Measurements from ENCODE around the gene NINL. TPM values are rescaled to one million over a fixed set of nuclear protein-coding genes. Genes with fewer than 3 reads are reported as not detected.

NINL gene
- total and polyA plus RNA-seq, 4 donors, result 1.9 to 3.6 (median 2.8) TPM

- 95% methylated on average over 15 of the region's 15 CpGs for WGBS
- TF ChIP-seq YY1 (IDR thresholded peaks at IDR 0.05) (no peak), MAX (IDR thresholded peaks at IDR 0.05) (no peak), TAF1 (conservative IDR thresholded peaks at IDR 0.05) (no peak), HNF4A (conservative IDR thresholded peaks at IDR 0.05) (no peak)
- TF ChIP-seq, protein P1, sequence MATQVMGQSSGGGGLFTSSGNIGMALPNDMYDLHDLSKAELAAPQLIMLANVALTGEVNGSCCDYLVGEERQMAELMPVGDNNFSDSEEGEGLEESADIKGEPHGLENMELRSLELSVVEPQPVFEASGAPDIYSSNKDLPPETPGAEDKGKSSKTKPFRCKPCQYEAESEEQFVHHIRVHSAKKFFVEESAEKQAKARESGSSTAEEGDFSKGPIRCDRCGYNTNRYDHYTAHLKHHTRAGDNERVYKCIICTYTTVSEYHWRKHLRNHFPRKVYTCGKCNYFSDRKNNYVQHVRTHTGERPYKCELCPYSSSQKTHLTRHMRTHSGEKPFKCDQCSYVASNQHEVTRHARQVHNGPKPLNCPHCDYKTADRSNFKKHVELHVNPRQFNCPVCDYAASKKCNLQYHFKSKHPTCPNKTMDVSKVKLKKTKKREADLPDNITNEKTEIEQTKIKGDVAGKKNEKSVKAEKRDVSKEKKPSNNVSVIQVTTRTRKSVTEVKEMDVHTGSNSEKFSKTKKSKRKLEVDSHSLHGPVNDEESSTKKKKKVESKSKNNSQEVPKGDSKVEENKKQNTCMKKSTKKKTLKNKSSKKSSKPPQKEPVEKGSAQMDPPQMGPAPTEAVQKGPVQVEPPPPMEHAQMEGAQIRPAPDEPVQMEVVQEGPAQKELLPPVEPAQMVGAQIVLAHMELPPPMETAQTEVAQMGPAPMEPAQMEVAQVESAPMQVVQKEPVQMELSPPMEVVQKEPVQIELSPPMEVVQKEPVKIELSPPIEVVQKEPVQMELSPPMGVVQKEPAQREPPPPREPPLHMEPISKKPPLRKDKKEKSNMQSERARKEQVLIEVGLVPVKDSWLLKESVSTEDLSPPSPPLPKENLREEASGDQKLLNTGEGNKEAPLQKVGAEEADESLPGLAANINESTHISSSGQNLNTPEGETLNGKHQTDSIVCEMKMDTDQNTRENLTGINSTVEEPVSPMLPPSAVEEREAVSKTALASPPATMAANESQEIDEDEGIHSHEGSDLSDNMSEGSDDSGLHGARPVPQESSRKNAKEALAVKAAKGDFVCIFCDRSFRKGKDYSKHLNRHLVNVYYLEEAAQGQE (IDR thresholded peaks at IDR 0.05), result no peak
- TF ChIP-seq, protein P2, sequence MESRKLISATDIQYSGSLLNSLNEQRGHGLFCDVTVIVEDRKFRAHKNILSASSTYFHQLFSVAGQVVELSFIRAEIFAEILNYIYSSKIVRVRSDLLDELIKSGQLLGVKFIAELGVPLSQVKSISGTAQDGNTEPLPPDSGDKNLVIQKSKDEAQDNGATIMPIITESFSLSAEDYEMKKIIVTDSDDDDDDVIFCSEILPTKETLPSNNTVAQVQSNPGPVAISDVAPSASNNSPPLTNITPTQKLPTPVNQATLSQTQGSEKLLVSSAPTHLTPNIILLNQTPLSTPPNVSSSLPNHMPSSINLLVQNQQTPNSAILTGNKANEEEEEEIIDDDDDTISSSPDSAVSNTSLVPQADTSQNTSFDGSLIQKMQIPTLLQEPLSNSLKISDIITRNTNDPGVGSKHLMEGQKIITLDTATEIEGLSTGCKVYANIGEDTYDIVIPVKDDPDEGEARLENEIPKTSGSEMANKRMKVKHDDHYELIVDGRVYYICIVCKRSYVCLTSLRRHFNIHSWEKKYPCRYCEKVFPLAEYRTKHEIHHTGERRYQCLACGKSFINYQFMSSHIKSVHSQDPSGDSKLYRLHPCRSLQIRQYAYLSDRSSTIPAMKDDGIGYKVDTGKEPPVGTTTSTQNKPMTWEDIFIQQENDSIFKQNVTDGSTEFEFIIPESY (IDR thresholded peaks at IDR 0.05), result no peak
These were observed 96.0 kb downstream of the NINL start for GRCh38 chr20:25489221-25489871.

GRCh38 chr20:25487975-25488374 lies 97.4 kb downstream of the NINL start:
- 97% methylated on average over 11 of the region's 11 CpGs for WGBS
- H3K4me3 ChIP-seq (ENCODE audit: low read depth in 1 of 3, low read length in 3 of 3), result no peak overlapping the region
- H3K36me3 ChIP-seq (ENCODE audit: control insufficient read depth in 4 of 4, insufficient read depth in 3 of 4, low read depth in 1 of 4, low read length in 3 of 4), result peaks cover 0 to 32% (median 8%) of the 10 kb centered on the region in 4 donors

More at GRCh38 chr20:25489221-25489871, 96.0 kb downstream of the NINL start:
- H3K4me3 ChIP-seq (ENCODE audit: low read depth in 1 of 3, low read length in 3 of 3), result no peak overlapping the region
- H3K9me3 ChIP-seq (ENCODE audit: control insufficient read depth in 4 of 4, low read length in 3 of 4), result no peaks in the 10 kb centered on the region
- H3K4me1 ChIP-seq (ENCODE audit: control insufficient read depth in 4 of 4, insufficient read depth in 4 of 4, low read length in 3 of 4), result no peaks in the 10 kb centered on the region
- no peak overlapping the region for H3K9ac ChIP-seq (ENCODE audit: low read depth in 1 of 2, low read length in 2 of 2)
- no peaks in the 10 kb centered on the region for H3K27me3 ChIP-seq (ENCODE audit: control insufficient read depth in 4 of 4, insufficient read depth in 4 of 4, low read length in 3 of 4)
- H3K36me3 ChIP-seq (ENCODE audit: control insufficient read depth in 4 of 4, insufficient read depth in 3 of 4, low read depth in 1 of 4, low read length in 3 of 4), result peaks cover 0 to 36% (median 5%) of the 10 kb centered on the region in 4 donors
- no peak for DNase-seq (ENCODE audit: low spot score)
- no peak overlapping the region for H3K27ac ChIP-seq (ENCODE audit: low read depth in 1 of 2, low read length in 2 of 2)

More at GRCh38 chr20:25487975-25488374, 97.4 kb downstream of the NINL start:
- Histone ChIP-seq H3K27me3 (ENCODE audit: control insufficient read depth in 4 of 4, insufficient read depth in 4 of 4, low read length in 3 of 4) (no peaks in the 10 kb centered on the region), H3K9ac (ENCODE audit: low read depth in 1 of 2, low read length in 2 of 2) (no peak overlapping the region), H3K4me1 (ENCODE audit: control insufficient read depth in 4 of 4, insufficient read depth in 4 of 4, low read length in 3 of 4) (no peaks in the 10 kb centered on the region), H3K27ac (ENCODE audit: low read depth in 1 of 2, low read length in 2 of 2) (no peak overlapping the region), H3K9me3 (ENCODE audit: control insufficient read depth in 4 of 4, low read length in 3 of 4) (no peaks in the 10 kb centered on the region)
- TF ChIP-seq CTCF (IDR thresholded peaks at IDR 0.05; ENCODE audit: low read depth, low read length, missing input control) (no peak), RXRA (IDR thresholded peaks at IDR 0.05) (no peak), NR2F2 (IDR thresholded peaks at IDR 0.05) (no peak), JUND (IDR thresholded peaks at IDR 0.05) (no peak), GABPA (IDR thresholded peaks at IDR 0.05 in 1 of 2, conservative IDR thresholded peaks at IDR 0.05 in 1 of 2) (no peak)
- TF ChIP-seq, protein P3, sequence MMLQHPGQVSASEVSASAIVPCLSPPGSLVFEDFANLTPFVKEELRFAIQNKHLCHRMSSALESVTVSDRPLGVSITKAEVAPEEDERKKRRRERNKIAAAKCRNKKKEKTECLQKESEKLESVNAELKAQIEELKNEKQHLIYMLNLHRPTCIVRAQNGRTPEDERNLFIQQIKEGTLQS (IDR thresholded peaks at IDR 0.05), result no peak
- TF ChIP-seq, protein P2 (IDR thresholded peaks at IDR 0.05), result no peak
- no peak for DNase-seq (ENCODE audit: low spot score)

Measured in liver (tissue), 9 donors.